Mononuclear cell (primary cell): ENCODE data around the gene PEX14. TPM values are rescaled to one million over a fixed set of nuclear protein-coding genes. Genes with fewer than 3 reads are reported as not detected.
"Not testable (repeated sequence)": the region's sequence is repeated elsewhere in the genome, so short reads cannot be mapped to it uniquely, and the experiment has no call there.

Source experiments
- H3K27me3 ChIP-seq: 2 replicates; pipeline ENCODE4 v1.6.0; 2011; ENCODE audit warnings: low read length, control low read depth; ENCODE audit not compliant: insufficient read depth
- H3K4me1 ChIP-seq: 2 replicates; pipeline ENCODE4 v1.5.1; 2011; ENCODE audit warnings: mild to moderate bottlenecking, low read length, control low read depth; ENCODE audit not compliant: insufficient read depth
- H3K4me3 ChIP-seq: 2 replicates; pipeline ENCODE4 v1.5.1; 2011; ENCODE audit warnings: mild to moderate bottlenecking, low read length, moderate library complexity
- H3K9me3 ChIP-seq: 2 replicates; pipeline ENCODE4 v1.5.1; 2011; ENCODE audit warnings: low read depth, mild to moderate bottlenecking, control low read depth, low read length
- total RNA-seq: library from RNA; depleted of rRNA; stranded (reverse); fragments of >200 nt; gene quantifications from one replicate; pipeline ENCODE4 v1.2.3, GENCODE V29; 2012

PEX14 gene
- total RNA-seq, 1 donor, result 7.1 TPM

DNA sequence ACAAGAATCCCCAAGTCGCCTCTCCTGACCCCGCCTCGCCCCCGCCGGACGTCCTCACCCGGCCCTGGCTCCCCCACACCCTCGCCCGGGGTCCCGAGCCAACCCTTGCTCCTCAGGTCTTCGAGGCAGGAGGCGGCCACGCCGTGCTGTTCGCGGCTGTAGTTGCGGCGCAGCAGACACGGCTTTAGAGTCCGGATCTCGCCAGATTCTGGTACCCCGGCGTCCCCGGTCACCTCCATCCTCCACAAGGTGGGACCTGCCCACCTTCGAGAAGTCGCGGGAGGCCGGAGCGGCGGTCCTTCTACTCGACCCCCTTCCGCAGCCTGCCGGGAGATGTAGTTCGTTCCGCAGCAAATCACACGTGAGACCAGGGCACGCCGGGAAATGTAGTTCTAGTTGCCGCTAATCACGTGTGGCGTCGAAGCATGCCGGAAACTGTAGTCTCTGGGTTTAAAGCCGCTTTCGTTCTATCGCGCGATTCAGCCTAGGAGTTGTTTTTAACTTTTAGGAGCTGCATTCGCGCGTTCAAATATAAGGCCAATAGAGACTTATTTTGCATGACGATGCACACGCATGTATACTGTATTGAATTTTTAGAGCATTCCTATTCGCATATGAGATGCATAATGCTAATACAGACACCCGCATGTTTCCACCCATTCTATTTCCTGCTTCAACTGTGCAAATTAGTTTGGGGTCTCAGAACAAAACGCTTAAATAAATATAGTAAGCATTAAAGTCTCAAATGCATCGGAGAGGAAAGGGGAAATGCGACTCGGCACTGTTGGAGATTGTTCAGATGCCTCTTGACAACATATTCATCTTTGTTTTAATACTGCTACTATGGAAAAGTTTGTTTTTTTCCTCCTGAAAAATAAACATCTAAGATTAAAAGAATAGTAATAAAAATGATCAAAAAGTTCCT, 2.3 kb upstream of the PEX14 start, which contains the start of gene DFFA:
TSS of gene DFFA (minus strand) at position 310 of the 925 bp plus-strand sequence. CDS start at position 239, 71 bp downstream.
- H3K4me1 ChIP-seq, result peaks cover 46% of the 10 kb centered on the region
- no peaks in the 10 kb centered on the region for H3K9me3 ChIP-seq
- H3K27me3 ChIP-seq, result no peaks in the 10 kb centered on the region
- peak within 1 kb of the TSS; percentile 66 for H3K4me3 ChIP-seq

DNA sequence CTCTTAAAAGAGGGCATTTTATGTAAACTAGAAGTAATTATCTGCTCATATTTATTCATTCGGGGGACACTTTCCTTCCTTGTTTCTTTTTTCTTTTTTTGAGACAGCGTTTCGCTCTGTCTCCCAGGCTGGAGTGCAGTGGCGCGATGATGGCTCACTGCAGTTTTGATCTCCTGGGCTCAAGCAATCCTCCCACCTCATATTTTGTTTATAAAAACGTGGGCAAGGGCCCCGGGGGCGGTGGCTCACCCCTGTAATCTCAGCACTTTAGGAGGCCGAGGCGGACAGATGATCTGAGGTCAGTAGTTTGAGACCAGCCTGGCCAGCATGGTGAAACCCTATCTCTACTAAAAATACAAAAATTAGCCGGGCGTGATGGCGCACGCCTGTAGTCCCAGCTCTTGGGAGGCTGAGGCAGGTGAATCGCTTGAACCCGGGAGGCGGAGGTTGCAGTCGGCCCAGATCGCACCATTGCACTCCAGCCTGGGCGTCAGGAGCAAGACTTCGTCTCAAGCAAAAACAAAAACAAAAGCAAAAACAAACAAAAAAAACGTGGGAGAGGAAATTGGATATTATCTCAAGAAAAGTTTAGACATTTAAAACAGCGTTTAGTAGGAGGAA, 1.5 kb upstream of the PEX14 start:
- no peaks in the 10 kb centered on the region for H3K27me3 ChIP-seq
- H3K4me1 ChIP-seq, result peaks cover 46% of the 10 kb centered on the region
- H3K4me3 ChIP-seq, result no peak overlapping the region
- no peaks in the 10 kb centered on the region for H3K9me3 ChIP-seq

DNA sequence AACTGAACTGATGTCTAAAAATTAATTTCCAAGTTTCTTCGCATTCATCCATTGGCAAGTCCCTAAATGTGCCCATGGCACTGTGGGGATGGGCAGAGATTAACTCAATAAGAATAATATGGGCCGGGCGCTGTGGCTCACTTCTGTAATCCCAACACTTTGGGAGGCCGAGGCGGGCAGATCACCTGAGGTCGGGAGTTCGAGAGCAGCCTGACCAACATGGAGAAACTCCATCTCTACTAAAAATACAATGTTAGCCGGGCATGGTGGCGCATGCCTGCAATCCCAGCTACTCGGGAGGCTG, 489 bp upstream of the PEX14 start:
- Histone ChIP-seq H3K4me3 (peak overlapping the region; percentile 65), H3K4me1 (peaks cover 46% of the 10 kb centered on the region)
- not testable (repeated sequence) for H3K27me3 ChIP-seq, H3K9me3 ChIP-seq

DNA sequence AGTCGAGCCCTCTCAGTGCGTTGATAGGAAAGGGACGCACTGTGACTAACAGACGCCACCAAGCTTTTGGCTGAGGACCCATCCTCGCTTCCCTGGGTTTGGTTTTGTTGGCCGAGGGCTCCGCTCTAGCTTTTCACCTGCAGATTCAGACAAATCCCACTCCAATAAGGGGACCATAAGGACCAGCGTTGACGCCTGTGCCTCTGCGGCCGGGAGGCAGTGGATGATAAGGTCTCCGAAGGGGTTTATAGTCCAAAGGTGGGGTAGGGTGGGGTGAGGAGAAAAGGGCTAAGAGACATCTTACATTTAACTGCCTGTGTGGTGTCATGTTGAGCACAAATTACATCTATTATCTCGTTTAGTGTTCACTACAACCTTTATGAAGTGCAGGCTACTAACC, 760 bp downstream of the PEX14 start:
- peak overlapping the region; percentile 65 for H3K4me3 ChIP-seq
- H3K4me1 ChIP-seq, result peaks cover 46% of the 10 kb centered on the region
- H3K27me3 ChIP-seq, result no peaks in the 10 kb centered on the region
- H3K9me3 ChIP-seq, result no peaks in the 10 kb centered on the region

DNA sequence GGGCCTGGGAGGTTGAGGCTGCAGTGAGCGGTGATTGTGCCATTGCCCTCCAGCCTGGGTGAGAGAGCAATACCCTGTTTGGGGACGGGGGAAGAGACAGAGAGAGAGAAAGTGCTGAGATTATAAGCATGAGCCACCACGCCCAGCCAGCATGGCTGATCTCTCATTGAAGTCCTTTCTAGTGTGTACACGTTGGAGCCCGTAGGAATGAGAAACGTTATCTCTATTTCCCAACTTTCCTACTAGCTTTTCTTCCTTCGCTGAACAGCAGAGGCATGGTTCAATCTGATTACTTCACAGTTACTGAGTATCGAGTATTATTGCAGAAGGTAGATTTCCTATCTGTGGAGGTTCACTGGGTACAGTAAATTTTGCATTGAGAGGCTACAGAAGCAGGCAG, 4.5 kb downstream of the PEX14 start:
- Histone ChIP-seq H3K4me1 (peaks cover 39% of the 10 kb centered on the region), H3K9me3 (no peaks in the 10 kb centered on the region), H3K27me3 (no peaks in the 10 kb centered on the region), H3K4me3 (no peak overlapping the region)

DNA sequence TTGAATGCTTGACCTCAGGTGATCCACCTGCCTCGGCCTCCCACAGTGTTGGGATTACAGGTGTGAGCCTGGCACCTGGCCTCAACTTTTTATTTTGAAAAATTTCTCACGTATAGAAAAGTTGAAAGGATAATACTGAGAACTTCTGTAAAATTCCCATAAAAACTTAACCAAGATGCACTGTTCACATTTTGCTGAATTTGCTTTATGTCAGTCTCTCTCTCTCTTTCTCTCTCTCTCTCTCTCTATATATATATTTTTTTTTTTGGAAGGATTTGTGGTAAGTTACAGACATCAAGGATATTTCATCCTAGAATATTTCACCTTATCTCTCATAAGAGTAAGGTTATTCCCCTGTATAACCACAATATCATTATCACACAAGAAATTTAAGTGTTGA, 5.9 kb downstream of the PEX14 start:
- H3K9me3 ChIP-seq, result no peaks in the 10 kb centered on the region
- no peaks in the 10 kb centered on the region for H3K27me3 ChIP-seq
- peaks cover 40% of the 10 kb centered on the region for H3K4me1 ChIP-seq
- H3K4me3 ChIP-seq, result no peak overlapping the region

DNA sequence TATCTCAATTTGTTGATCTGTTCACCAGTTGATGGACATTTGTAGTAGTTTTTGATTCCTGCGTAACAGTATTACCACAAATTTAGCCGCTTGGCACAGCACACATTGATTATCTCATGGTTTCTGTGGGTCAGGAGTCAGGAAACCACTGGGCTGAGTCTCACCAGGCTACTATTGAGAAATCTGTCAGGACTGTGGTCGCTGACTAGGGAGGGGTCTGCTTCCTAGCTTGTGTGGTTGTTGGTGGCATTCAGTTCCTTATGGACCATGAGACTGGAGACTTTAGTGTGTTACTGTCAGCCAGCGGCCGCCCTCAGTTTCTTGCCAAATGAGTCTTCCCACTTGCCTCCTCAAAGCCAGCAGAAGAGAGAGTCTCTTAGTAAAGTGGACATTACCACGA, 9.8 kb downstream of the PEX14 start:
- peaks cover 27% of the 10 kb centered on the region for H3K4me1 ChIP-seq
- no peak overlapping the region for H3K4me3 ChIP-seq
- H3K27me3 ChIP-seq, result no peaks in the 10 kb centered on the region
- no peaks in the 10 kb centered on the region for H3K9me3 ChIP-seq

DNA sequence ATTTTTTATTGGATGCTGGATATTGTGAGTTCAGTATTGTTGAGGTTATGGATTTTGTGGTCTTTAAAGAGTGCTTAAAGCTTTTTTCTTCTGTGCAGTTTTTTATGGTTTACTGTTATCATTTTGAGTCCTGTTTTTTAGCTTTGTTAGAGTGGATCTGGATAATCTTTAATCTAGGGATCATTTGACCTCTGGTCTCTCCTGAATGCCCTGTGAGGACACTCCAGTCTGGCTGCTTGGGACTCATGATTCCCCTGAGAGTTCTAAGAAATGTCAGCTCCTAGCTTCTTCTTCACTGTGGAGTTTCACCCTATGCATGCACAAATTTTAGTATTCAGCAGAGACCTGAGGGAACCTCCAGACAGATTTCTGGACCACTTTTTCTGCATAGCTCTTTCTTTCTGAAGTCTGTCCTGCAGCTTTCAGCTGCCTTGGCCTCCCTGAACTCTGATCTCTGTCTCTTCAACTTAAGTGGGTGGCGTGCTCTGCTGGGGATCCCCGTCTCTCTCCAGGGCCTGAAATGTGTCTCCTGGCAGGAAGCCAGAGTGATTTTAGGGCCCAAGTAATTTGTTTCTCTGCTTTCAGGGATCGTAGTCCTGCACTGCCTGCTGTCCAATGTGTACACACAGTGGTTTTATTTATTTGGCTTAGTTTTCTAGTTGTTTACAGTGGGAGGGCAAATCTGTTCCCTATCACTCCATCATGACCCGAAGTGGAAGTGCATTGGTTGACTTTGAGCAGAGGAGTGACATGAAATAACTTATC, 14.7 kb downstream of the PEX14 start:
- H3K9me3 ChIP-seq, result no peaks in the 10 kb centered on the region
- H3K27me3 ChIP-seq, result no peaks in the 10 kb centered on the region
- H3K4me3 ChIP-seq, result no peak overlapping the region
- H3K4me1 ChIP-seq, result peaks cover 12% of the 10 kb centered on the region

DNA sequence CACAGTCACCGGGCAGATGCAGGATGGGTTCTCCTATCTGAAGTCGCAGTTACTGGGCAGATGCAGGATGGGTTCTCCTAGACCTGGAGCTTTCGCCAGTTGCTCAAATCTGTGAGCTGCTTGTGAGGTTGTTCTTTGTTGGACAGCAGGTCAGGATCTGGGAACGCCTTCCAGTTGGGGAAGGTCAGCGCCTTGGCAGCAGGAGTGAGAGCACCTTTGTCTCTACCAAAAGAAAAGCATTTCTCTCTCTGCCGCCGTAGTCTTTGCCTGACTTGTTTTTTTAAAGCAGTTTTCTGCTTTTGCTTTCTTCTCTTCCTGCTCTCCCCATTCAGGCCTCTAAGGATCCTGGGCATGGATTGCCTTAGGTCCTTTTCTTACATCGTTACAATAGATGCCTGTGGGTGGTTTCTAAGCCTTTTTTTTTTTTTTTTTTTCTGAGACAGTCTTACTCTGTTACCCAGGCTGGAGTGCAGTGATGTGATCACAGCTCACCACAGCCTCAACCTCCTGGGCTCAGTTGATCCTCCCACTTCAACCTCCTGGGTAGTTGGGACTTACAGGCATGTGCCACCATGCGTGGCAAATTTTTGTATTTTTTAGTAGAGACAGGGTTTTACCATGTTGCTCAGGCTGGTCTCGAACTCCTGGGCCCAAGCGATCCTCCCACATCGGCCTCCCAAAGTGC, 15.7 kb downstream of the PEX14 start:
- Histone ChIP-seq H3K4me1 (peaks cover 12% of the 10 kb centered on the region), H3K4me3 (no peak overlapping the region), H3K27me3 (no peaks in the 10 kb centered on the region), H3K9me3 (no peaks in the 10 kb centered on the region)

DNA sequence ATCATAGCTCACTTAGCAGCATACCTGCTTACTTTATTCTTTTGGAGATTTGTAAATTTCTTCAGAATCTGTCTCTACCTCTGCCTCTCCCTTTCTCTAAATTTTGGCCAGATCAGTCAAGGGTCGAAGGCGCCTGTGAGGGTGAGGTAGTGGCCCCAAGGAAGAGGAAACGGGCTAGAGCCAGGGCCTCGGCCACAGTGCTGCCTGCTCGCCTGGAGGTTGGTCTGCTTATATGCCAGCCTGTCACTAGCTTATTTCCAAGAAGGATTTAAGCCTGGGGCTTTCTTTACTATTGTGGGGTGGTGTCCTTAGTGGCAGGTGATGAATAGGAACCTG, 19.6 kb downstream of the PEX14 start:
- H3K9me3 ChIP-seq, result no peaks in the 10 kb centered on the region
- no peak overlapping the region for H3K4me3 ChIP-seq
- peaks cover 34% of the 10 kb centered on the region for H3K4me1 ChIP-seq
- H3K27me3 ChIP-seq, result no peaks in the 10 kb centered on the region

DNA sequence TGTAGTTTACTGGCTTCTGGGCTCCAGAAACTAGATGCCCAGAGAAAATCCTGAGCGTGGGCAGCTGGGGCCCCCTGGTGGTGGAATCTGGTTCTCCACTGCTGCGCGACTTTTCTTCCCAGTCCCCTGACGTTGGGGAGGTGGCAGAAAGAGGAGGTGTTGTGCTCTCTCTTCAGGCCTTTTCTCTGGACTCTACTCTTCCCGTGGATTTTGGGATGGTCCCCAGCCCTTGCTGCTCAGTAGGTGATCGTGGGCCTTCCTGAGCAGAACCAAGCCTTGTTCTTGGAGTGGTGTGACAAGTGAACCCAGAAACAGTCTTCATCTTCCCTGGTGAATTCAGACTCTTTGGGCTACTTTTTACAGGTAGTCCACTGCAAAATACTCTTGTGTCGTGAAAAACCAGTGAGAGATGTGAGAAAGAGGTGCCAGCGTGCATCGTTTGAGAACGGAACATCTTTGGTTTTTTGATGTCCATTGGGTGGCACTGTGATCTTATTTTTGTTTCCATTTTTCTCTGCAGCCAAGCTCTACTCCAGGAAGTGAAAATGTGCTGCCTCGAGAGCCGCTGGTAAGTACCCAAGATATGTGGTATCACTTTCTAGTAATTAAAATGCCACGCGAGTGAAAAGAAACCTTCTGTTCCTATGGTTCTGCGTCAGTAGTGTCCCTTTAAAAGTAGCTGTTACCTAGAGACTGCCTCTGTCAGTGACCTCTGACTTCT, 20.2 kb downstream of the PEX14 start:
- Histone ChIP-seq H3K4me3 (peak overlapping the region; percentile 40), H3K4me1 (peaks cover 34% of the 10 kb centered on the region), H3K9me3 (no peaks in the 10 kb centered on the region), H3K27me3 (no peaks in the 10 kb centered on the region)

DNA sequence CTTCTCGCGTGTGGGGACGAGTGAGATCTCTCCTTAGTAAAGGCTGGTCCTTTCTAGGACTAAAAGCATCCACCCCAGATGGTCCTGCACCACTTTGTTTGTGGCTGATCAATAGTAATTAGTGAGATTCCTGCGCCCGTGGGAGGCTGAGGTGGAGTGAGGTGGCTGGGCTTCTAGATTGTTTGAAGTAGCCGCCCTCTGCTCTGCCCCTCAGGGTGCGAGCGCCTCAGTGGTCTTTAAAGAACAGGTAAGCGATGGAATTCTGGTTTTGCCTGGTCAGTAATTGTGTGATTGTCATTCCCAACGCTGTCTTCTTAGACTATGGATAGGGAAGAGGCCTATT, 20.7 kb downstream of the PEX14 start:
- H3K27me3 ChIP-seq, result no peaks in the 10 kb centered on the region
- H3K9me3 ChIP-seq, result no peaks in the 10 kb centered on the region
- peak overlapping the region; percentile 40 for H3K4me3 ChIP-seq
- peaks cover 34% of the 10 kb centered on the region for H3K4me1 ChIP-seq

DNA sequence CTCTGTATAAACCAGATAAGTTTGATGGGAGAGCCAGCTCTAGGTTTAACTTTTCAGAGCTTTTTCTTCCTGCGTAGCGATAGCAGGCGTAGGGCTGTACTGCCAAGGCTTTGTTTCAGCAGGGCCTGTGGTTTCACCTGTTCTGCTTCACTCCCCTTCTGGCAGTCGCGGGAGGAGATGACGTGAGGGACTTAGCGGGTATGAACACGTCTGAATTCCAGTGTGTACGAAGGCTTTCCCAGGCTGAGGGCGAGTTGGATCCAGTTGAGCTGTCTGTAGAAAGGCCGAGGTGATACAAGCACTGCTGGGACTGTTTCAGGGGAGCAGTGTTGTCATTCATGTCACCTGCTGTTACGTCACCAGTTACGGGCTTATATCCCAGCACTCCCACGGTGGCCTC, 21.2 kb downstream of the PEX14 start:
- no peaks in the 10 kb centered on the region for H3K27me3 ChIP-seq
- H3K9me3 ChIP-seq, result no peaks in the 10 kb centered on the region
- no peak overlapping the region for H3K4me3 ChIP-seq
- peaks cover 34% of the 10 kb centered on the region for H3K4me1 ChIP-seq

DNA sequence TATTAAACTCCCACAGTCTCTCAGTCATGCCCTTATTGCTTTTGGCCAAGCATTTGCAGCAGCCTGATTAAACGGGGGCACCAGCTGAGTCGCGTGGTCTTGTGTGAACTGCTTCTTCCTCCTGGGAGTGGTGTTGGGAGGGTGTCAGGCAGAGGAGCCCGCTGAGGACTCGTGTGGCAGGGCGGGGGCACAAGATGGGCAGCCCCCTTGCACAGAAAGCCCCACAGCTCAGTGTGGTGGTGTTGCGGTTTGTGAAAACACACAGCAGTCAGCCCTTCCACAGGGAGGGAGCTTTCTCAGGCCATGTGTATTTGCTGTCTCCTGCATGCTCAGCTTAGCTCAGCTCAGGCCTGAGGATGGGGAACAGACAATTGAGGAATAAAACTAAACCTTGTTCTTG, 22.4 kb downstream of the PEX14 start:
- H3K9me3 ChIP-seq, result no peaks in the 10 kb centered on the region
- H3K27me3 ChIP-seq, result no peaks in the 10 kb centered on the region
- peaks cover 39% of the 10 kb centered on the region for H3K4me1 ChIP-seq
- no peak overlapping the region for H3K4me3 ChIP-seq
